Activated CD8-positive, alpha-beta memory T cell treated with anti-CD3 and anti-CD28 coated beads, Interleukin-2, amount 50 U/mL, for 1 hour (primary cell): Measurements from ENCODE around the gene TAS2R40.
A peak's percentile ranks its signal among the peaks of the same experiment; 100 is the strongest.

ENCODE experiments used
- DNase-seq: peaks from one replicate; pipeline ENCODE4 v3.0.0-alpha.2; 2020; ENCODE audit errors: extremely low read depth

Gene TAS2R40

GRCh38 chr7:143223784-143224183, 1.9 kb downstream of the TAS2R40 start:
- no peak for DNase-seq

- DNase-seq = no peak
Measured at GRCh38 chr7:143225047-143225446, 3.2 kb downstream of the TAS2R40 start.

DNA sequence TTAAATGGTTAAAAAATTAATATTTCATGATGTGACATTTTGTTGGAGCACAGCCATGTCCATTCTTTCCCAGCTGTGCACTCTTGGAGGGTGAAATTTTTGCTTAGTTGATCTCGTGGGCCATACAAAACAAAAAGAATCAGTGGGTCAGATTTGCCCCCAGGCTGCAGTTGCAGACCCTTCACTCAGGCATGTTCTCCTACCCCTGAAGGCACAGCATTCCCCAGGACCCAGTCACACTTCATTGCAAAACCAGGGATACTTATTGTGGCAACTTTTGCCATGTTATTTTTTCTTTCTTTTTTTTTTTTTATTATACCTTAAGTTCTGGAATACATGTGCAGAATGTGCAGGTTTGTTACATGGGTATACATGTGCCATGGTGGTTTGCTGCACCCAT, 6.0 kb downstream of the TAS2R40 start:
- no peak for DNase-seq

DNA sequence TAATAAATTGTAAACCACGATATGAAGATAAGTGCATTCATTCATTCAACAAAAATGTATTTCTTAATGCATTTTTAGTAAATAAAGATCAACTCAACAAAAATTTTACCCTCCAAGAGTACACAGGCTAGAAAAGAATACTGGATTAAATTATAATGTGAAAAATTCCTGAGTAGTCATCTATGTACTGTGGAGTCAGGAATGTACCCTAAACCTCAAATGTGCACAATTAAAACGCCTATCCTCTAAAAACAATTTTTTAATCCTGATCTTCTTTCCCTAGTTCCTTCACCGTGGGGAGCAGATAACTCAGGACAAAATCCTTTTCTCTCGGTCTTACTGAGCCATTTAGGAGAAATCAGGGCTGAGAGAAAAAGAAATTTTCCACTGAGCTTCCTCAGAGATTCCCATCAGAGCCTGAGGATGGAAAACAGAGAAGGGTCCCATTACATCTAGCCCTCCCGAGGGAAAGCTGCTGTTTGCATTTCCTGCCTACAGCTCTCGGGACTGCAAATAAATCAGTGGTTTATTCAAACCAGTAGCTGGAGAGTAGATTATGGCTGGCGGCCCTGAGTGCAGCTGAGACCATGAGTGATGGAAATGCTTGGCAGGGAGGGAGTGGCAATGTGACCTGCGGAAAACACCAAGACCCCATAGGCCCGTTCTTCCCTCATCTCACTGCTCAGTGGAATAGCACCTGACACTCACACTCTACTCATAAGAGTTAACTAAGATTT, 7.4 kb downstream of the TAS2R40 start:
- DNase-seq = no peak

DNA sequence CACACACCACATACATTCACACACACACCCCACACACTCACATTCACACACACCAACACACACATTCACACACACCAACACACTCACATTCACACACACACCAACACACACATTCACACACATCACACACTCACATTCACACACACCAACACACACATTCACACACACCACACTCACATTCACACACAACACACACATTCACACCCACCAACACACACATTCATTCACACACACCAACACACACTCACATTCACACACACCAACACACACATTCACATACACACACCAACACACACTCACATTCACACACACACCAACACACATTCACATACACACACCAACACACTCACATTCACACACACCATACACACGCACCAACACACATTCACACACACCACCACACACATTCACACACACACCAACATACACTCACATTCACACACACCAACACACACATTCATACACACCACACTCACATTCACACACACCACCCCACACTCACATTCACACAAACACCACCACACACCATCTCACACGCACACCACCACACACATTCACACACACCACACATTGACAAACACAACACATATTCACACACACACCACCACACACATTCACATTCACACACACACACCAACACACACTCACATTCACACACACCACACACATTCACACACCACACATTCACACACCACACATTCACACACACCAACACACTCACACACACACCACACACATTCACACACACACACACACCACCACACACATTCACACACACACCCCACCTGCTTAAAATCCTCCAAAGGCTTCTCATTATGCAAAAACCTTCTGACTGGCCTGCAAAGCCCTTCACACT, 9.0 kb downstream of the TAS2R40 start:
- no peak for DNase-seq

GRCh38 chr7:143233816-143234532, 12.1 kb downstream of the TAS2R40 start:
- no peak for DNase-seq

GRCh38 chr7:143234533-143234875, 12.7 kb downstream of the TAS2R40 start:
- DNase-seq = no peak

GRCh38 chr7:143235561-143235960, 13.7 kb downstream of the TAS2R40 start:
- no peak for DNase-seq

DNA sequence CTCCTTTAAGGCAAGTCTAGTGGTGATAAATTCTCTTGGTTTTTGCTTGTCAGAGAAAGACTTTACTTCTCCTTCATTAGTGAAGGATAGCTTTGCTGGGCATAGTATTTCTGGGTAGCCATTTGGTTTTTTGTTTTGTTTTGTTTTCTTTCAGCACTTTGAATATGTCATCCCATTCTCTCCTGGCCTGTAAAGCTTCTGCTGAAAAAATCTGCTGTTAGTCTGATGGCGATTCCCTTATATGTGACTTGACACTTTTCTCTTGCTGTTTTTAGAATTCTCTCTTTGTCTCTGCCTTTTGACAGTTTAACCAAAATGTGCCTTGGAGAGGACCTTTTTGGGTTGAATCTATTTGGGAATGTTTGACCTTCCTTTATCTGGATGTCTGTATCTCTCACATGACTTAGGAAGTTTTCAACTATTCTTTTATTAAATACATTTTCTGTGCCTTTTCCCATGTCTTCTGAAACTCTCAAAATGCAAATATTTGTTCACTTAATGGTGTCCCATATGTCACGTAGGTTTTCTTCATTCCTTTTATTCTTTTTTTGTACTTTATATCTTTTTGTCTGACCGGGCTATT, 14.7 kb downstream of the TAS2R40 start:
- DNase-seq = no peak

GRCh38 chr7:143237366-143237765, 15.5 kb downstream of the TAS2R40 start:
- no peak for DNase-seq

DNA sequence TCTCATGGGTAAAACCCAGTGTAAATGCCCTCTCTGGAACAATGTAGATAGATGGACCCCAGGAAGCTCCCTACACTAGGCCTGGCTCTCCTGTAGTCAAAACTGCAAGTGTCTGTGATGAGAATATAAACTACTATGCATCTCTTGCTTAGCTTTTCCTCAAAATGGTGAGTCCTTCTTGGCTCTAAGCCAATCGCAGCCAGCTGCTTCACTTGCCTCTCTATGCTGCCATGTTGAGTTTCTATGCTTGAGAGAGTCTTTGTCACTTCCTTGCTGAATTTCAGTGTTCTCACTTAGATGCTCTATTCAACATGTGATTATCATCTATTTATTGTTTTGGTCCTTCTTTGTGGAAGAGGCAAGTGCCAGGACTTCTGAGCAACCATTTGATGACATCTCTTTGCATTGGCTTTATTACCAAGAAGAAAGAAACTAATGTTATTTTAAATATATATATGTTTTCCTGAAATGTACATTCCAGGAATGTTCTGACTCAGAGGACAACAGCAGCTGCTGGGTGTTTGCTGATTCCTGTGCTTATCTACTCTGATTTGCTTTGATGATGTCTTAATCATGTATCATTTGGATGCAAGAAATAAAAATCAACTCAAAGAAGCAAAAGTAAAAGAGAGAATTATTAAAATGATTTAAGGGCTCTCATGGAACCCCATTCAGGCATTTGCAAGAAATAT, 16.6 kb downstream of the TAS2R40 start:
- DNase-seq = no peak

DNA sequence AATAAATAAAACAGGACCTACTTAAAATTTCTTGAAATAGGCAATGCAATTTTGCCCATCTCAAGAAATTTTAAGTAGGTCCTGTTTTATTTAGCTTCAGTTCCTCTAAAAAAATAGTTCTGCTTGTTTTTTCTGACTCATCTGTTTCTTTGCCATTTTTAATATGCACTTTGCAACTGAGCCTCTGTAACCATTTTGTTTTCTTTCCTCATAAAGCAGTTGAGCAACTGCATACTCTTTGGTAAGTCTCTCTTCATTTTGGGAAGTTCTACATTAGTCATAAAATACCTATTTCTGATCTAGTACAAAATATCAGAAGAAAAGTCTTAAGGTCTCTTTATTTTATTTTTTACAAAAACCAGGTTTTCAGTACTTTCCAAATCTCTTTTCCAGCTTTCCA, 18.0 kb downstream of the TAS2R40 start:
- DNase-seq = no peak

GRCh38 chr7:143240291-143241168, 18.7 kb downstream of the TAS2R40 start:
- DNase-seq = peak; percentile 45

DNA sequence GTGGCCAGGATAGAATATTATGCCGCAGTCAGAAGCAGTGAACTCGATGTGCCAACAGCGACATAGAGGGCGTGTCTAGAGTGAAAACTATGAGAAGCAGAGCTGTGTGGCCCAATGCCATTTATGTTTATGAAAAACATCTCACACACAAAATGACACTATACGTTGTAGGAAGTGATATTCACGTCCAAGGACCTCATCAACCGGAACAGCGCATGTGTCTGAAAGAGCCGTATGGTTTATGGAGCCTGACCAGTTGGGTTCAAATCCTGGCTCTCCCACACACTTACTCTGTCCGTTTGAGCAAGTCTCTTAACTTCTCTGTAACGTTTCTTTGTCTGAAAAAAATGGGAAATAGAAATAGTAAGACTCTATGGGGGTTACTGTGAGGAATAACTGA, 20.5 kb downstream of the TAS2R40 start:
- no peak for DNase-seq

DNA sequence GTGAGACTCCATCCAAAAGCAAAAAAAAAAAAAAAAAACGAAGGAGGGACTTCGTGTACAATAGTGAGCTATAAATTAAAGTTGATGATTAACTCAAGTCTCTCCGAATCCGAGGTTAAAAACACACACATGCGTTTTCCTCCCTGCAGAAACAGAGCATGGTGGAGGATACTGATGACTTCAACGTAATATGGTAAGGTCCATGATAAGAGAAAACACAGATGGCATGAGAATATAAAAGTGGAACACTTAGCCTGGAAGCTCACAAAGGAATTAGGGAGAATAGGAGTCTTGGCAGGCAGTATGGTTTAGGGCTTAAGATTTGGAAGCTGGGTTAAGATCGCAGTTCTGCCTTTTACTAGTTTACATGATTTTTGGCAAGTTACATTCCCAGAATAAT, 21.3 kb downstream of the TAS2R40 start:
- no peak for DNase-seq

DNA sequence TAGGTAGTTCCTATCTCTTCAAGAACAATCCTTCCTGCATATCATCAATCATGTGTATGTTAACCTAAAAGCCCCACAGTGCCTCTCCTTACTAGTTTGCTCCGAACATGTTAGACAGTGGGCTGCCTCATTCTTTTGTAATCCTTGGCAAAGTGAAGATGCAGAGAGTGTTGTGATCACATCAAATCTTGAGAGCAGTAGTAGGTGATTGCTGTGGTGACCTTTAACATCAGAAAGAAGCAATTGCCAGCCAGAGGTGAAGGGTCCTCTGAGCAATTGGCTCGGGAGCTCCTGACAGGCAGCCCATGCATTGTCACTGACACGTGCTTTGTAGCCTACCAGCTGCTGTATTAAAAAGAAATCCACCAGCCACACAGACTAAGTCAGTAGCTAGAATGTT, 21.8 kb downstream of the TAS2R40 start:
- no peak for DNase-seq

DNA sequence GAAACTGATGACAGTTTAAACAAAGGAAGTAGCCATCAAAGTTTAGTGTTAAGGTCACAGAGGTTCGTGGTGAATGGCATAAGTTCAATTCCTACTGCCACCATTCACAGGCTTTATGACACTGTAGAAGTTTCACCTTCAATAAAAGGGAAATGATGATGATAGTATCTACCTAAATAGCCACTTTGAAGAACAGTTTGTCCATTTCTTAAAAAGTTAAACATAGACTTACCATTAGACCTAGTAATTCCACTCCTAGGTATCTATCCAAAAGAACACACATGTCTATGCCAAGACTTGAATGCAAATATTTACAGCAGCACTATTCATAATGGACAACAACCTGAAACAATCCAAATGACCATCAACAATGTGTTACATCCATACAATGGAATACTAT, 22.5 kb downstream of the TAS2R40 start:
- DNase-seq = no peak

DNA sequence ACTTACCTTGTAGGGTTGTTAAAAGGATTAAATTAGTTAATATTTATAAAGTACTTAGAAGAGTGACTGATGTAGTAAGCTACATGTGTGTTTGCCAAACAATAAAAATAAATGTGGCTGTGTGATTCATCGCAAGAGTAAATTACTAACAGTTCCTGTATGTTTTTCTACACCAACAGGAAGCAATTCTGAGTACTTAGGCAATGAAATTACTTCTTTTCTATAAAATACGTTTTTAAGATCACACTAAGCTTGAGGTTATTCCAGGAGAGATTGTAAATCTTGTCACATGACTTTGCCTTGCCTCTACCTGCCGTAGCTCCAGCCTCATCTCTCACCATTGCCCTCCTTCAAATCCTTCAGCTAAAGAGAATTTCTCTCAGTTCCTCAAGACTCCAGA, 23.3 kb downstream of the TAS2R40 start:
- DNase-seq = no peak

DNA sequence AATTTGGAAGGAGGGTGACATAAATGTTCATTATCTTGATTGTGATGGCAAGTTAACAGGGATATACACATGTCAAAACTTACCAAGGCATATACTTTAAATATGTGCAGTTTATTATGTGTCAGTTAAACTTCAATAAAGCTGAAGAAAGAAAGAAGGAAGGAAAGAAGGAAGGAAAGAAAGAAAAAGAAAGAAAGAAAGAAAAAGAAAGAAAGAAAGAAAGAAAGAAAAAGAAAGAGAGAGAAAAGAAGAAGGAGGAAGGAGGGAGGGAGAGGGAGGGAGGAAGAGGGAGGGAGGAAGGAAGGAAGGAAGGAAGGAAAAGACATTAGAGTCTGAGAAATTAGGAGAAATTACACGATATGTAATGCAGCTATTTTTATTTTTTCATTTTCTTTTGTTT, 25.5 kb downstream of the TAS2R40 start:
- no peak for DNase-seq

DNA sequence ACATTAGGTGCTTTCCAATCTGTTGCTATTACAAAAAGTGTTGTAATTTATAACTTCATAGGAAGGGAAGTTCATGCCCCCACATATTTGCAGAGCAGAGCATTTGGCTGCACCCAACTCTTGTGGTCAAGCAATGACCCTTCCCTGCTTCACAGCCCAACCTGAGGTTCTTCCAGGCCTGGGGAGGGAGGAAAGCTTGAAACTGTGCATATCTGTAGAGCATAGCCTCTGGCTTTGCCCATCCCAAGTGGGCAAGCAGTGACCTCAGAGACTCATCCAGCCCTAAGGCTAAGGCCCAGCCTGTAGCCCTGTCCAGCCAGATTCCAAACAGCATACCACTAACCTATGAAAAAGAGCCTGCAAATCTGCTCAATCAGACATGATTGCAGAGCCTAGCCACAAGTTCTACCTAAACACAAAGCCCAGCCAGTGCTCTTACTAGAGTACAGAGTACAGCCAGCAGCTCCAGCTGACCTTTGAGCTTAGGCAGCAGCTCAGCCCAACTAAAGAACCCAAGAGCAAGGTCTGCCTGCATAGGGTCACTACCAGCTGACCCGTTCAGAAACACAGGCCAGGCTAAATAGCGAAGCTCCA, 27.0 kb downstream of the TAS2R40 start:
- DNase-seq = no peak
